ENCODE measurements around the gene ALDH9A1.
"Not testable (repeated sequence)": the region's sequence is repeated elsewhere in the genome, so short reads cannot be mapped to it uniquely, and the experiment has no call there.

The ALDH9A1 gene

DNA sequence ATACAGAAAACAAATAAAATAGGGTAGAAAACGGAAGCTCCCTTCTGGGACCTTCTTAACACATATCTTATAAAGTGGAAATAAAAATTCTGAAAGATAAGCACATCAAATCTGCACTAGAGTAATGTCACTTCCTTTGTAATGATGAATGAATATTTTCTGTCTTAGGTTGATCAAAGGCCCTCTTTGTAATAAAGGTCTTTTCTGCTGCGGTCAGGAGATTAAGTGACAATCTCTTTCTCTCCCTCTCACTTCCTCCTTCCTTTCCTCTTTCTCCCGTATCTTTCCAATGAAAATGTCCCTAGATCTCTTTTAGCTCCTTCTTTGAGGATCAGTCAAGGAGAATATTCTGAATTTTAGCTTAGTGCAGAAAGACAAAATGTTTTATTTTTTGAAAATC is 36.5 kb upstream of the ALDH9A1 start:
- Histone ChIP-seq H3K9me3 (no peaks in the 10 kb centered on the region), H3K4me3 (ENCODE audit: low read depth, low read length) (no peak overlapping the region), H3K27me3 (no peaks in the 10 kb centered on the region), H3K36me3 (peaks cover 17% of the 10 kb centered on the region; the same call in 1 of the 2 replicates), H3K4me1 (no peaks in the 10 kb centered on the region)
- TF ChIP-seq, protein P1, sequence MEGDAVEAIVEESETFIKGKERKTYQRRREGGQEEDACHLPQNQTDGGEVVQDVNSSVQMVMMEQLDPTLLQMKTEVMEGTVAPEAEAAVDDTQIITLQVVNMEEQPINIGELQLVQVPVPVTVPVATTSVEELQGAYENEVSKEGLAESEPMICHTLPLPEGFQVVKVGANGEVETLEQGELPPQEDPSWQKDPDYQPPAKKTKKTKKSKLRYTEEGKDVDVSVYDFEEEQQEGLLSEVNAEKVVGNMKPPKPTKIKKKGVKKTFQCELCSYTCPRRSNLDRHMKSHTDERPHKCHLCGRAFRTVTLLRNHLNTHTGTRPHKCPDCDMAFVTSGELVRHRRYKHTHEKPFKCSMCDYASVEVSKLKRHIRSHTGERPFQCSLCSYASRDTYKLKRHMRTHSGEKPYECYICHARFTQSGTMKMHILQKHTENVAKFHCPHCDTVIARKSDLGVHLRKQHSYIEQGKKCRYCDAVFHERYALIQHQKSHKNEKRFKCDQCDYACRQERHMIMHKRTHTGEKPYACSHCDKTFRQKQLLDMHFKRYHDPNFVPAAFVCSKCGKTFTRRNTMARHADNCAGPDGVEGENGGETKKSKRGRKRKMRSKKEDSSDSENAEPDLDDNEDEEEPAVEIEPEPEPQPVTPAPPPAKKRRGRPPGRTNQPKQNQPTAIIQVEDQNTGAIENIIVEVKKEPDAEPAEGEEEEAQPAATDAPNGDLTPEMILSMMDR (IDR thresholded peaks at IDR 0.05; ENCODE audit: low read depth, low read length), result no peak
- no peak for DNase-seq

DNA sequence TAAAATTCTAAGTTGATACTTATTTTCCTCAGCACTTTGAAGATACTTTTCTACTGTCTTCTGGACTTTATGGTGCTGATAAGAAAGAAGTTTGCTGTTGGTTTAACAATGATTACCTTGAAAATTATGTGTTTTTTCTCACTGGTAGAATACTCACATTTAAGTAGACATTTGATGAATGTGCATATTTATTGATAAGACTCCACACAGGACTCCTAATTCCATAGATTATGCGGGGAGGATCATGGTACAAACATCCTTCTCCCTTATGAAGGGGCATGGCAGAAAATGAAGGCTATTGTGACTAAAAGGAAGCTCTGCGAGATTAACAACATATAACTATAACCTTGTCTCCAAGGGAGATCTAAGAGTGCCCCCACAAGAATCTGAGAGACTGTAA is 28.5 kb upstream of the ALDH9A1 start:
- H3K36me3 ChIP-seq, result peaks cover 14% of the 10 kb centered on the region
- H3K4me3 ChIP-seq (ENCODE audit: low read depth, low read length), result no peak overlapping the region
- no peak for DNase-seq
- H3K27me3 ChIP-seq, result no peaks in the 10 kb centered on the region
- H3K4me1 ChIP-seq, result no peaks in the 10 kb centered on the region
- TF ChIP-seq, protein P1 (IDR thresholded peaks at IDR 0.05; ENCODE audit: low read depth, low read length), result no peak
- H3K9me3 ChIP-seq, result no peaks in the 10 kb centered on the region

DNA sequence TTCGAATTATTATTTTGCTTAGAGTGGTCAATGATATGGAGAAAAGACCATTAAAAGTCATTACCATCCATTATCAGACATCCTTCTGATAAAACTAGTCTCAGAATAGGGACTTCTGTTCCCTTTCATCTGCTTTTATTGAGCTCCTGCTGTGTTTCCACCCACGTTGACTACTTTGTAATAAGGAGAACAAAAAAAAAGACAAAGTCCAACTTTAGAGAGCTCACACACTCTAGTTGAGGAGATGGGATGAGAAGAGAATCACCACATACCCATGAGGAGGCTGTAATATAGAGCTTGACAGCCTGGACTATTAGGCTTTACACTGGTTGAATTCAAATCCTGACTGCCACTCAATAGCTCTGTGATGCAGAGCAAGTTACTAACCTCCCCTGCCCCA is 27.8 kb upstream of the ALDH9A1 start:
- Histone ChIP-seq H3K27me3 (no peaks in the 10 kb centered on the region), H3K9me3 (no peaks in the 10 kb centered on the region), H3K4me1 (no peaks in the 10 kb centered on the region), H3K4me3 (ENCODE audit: low read depth, low read length) (no peak overlapping the region), H3K36me3 (peaks cover 9% of the 10 kb centered on the region)
- TF ChIP-seq, protein P1 (IDR thresholded peaks at IDR 0.05; ENCODE audit: low read depth, low read length), result no peak
- DNase-seq, result no peak

DNA sequence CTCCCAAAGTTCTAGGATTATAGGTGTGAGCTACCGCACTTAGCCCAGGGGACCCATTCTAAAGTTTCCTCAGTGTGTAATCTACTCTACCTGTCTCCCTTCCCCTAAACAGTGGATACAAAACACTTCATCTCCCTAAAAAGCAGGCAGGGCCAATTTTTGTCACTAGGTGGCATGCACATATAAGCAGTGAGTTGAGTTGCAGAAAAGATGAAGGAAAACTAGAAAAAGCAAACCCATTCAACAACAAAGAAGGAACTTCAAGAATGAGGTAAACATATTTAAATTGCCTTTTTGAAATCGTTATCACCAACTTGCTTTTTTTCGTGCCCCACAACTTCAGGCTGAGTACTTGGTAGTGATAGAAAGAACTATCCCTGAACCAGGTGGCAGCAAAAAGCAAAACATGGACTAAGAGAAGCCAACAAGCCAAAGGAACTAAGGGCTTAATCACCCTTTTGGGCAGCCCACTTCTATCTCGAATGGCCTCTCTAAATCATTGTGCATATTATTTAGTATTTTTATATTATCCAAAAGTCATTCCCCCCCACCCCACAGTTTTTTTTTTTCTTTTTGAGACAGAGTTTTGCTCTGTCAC is 19.7 kb upstream of the ALDH9A1 start:
- H3K9me3 ChIP-seq, result no peaks in the 10 kb centered on the region
- DNase-seq, result peak; percentile 59
- H3K27me3 ChIP-seq, result no peaks in the 10 kb centered on the region
- TF ChIP-seq, protein P1 (IDR thresholded peaks at IDR 0.05; ENCODE audit: low read depth, low read length), result peak; percentile 92
- no peak overlapping the region for H3K4me3 ChIP-seq (ENCODE audit: low read depth, low read length)
- no peaks in the 10 kb centered on the region for H3K36me3 ChIP-seq
- no peaks in the 10 kb centered on the region for H3K4me1 ChIP-seq

DNA sequence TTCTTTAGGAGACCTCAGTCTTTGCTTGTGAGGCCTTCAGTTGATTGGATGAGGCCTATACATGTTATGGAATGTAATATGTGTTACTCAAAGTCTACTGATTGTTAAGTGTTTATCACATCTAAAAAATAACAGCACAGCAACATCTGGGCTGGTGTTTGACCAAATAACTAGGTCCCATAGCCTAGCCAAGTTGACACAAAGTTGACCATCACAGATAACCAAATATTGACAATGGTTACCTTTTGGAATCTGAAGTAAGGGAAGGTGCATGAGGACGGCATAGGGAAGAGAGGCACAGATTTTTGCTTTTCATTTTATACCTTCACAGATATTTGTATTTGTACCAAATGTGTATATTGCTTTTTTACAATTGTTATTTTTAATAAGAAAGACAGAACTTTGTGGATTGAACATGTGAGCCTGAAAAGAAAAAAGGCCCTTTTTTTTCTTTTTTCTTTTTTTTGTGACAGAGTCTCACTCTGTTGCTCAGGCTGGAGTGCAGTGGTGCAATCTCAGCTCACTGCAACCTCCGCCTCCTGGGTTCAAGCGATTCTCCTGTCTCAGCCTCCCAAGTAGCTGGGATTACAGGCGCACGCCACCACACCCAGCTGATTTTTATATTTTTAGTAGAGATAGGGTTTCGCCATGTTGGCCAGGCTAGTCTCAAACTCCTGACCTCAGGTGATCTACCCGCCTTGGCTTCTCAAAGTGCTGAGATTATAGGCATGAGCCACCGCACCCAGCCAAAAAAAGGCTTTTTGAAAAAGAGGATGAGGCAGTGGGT is 18.1 kb upstream of the ALDH9A1 start:
- not testable (repeated sequence) for H3K9me3 ChIP-seq; H3K36me3 ChIP-seq; DNase-seq; H3K4me1 ChIP-seq; H3K4me3 ChIP-seq (ENCODE audit: low read depth, low read length); H3K27me3 ChIP-seq

DNA sequence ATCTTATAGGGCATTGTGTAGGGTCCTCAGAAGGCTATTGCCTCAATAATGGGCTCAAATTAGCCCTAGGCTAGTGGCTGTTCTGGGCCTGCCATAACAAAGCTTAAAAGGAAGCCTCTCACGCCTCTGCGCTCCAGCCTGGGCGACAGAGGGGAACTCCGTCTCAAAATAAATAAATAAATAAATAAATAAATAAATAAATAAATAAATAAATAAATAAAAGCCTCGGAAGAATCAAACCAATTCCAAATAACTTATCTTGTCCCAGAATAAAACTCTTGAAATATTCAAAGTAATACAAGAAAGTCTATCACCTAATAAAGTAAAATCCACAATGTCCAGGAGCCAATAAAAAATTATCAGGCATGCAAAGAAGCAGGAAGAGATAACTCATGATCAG is 14.4 kb upstream of the ALDH9A1 start:
- Histone ChIP-seq H3K27me3 (no peaks in the 10 kb centered on the region), H3K4me3 (ENCODE audit: low read depth, low read length) (no peak overlapping the region), H3K4me1 (no peaks in the 10 kb centered on the region), H3K36me3 (no peaks in the 10 kb centered on the region), H3K9me3 (no peaks in the 10 kb centered on the region)
- DNase-seq, result no peak
- TF ChIP-seq, protein P1 (IDR thresholded peaks at IDR 0.05; ENCODE audit: low read depth, low read length), result no peak
